SK-N-SH (cell line): Measurements from ENCODE around the gene UBQLN3. TPM values are rescaled to one million over a fixed set of nuclear protein-coding genes. Genes with fewer than 3 reads are reported as not detected.

Experiments used
- CTCF ChIA-PET: fragments of 300-600, 350-600 bp; formaldehyde crosslinking; extraction: SDS; loops from one replicate; lab custom pipeline; 2021; lab: Yijun Ruan, JAX
- POLR2A ChIA-PET: fragments of 350-600 bp; sonication (Branson Sonifier 250); formaldehyde crosslinking; extraction: SDS; loops from one replicate; lab custom pipeline; 2020; ENCODE audit warnings: antibody characterized with exemption, inconsistent platforms; lab: Yijun Ruan, JAX
- DNase-seq: peaks from one replicate; pipeline ENCODE4 v3.0.0; 2012
- H2AFZ ChIP-seq: fragments of 200-600 bp; sonication (generic); 2 replicates; pipeline ENCODE4 v1.8.1; 2016; ENCODE audit warnings: antibody characterized with exemption, mild to moderate bottlenecking, low read depth
- H3F3A ChIP-seq: fragments of 200-600 bp; sonication (generic); replicated peaks from 2 replicates; pipeline ENCODE3; 2016; ENCODE audit warnings: antibody characterized with exemption, mild to moderate bottlenecking; ENCODE audit not compliant: insufficient read depth
- H3K27ac ChIP-seq, 2 experiments: fragments of 200-500 bp in 1 of 2; fragments of 200-600 bp in 1 of 2; sonication (Bioruptor generic) in 1 of 2; sonication (generic), shearing (Covaris generic) in 1 of 2; 2 replicates each; pipeline versions ENCODE4 v1.5.1 to v1.6.1; 2014 to 2016; ENCODE audit warnings: low read depth in 2 of 2, inconsistent platforms in 1 of 2, low read length in 1 of 2, mild to moderate bottlenecking in 1 of 2, mixed read lengths in 1 of 2
- H3K27me3 ChIP-seq: fragments of 200-600 bp; sonication (generic), shearing (Covaris generic); 2 replicates; pipeline ENCODE4 v1.6.1; 2016; ENCODE audit warnings: mixed run types; ENCODE audit not compliant: insufficient read depth
- H3K36me3 ChIP-seq, 2 experiments: fragments of 200-500 bp in 1 of 2; fragments of 200-600 bp in 1 of 2; sonication (Bioruptor generic) in 1 of 2; sonication (generic) in 1 of 2; replicated peaks in 1 of 2; 2 replicates each; pipeline versions ENCODE3 to v1.5.1; 2014 to 2016; ENCODE audit warnings: low read length in 1 of 2, mild to moderate bottlenecking in 1 of 2; ENCODE audit not compliant: insufficient read depth in 2 of 2, control insufficient read depth in 1 of 2
- H3K4me1 ChIP-seq, 2 experiments: fragments of 200-500 bp in 1 of 2; fragments of 200-600 bp in 1 of 2; sonication (Bioruptor generic) in 1 of 2; sonication (generic), shearing (Covaris generic) in 1 of 2; 2 replicates each; pipeline versions ENCODE4 v1.5.1 to v1.6.1; 2014 to 2016; ENCODE audit warnings: low read depth in 1 of 2, low read length in 1 of 2, mixed run types in 1 of 2; ENCODE audit not compliant: insufficient read depth in 2 of 2, control insufficient read depth in 1 of 2
- H3K4me2 ChIP-seq: fragments of 200-600 bp; sonication (generic), shearing (Covaris generic); 2 replicates; pipeline ENCODE4 v1.6.1; 2017; ENCODE audit warnings: mixed run types
- H3K4me3 ChIP-seq, 2 experiments: fragments of 200-500 bp in 1 of 2; fragments of 200-600 bp in 1 of 2; sonication (Bioruptor generic) in 1 of 2; sonication (generic), shearing (Covaris generic) in 1 of 2; 2 replicates each; pipeline versions ENCODE4 v1.5.1 to v1.8.1; 2014 to 2016; ENCODE audit warnings: low read depth in 2 of 2, inconsistent platforms in 1 of 2, low read length in 1 of 2, mild to moderate bottlenecking in 1 of 2, mixed read lengths in 1 of 2, moderate library complexity in 1 of 2
- H3K79me2 ChIP-seq: fragments of 200-600 bp; sonication (generic); 2 replicates; pipeline ENCODE4 v1.8.1; 2017; ENCODE audit warnings: mild to moderate bottlenecking; ENCODE audit not compliant: insufficient read depth
- H3K9ac ChIP-seq: fragments of 200-600 bp; sonication (generic); 2 replicates; pipeline ENCODE4 v1.6.1; 2017; ENCODE audit warnings: mixed run types
- H3K9me2 ChIP-seq: fragments of 200-600 bp; sonication (generic); 2 replicates; pipeline ENCODE4 v1.6.1; 2017; ENCODE audit warnings: mixed run types
- H3K9me3 ChIP-seq: fragments of 200-600 bp; sonication (generic); 2 replicates; pipeline ENCODE4 v1.6.1; 2017; ENCODE audit warnings: mixed run types, mild to moderate bottlenecking, moderate library complexity
- H4K20me1 ChIP-seq: fragments of 200-600 bp; sonication (generic); 2 replicates; pipeline ENCODE4 v1.6.1; 2017; ENCODE audit warnings: mild to moderate bottlenecking, mixed run types; ENCODE audit not compliant: insufficient read depth
- CTCF ChIP-seq: fragments of 200-600 bp; sonication (generic); IDR thresholded peaks from 2 replicates; pipeline ENCODE4 v1.6.1; 2017; ENCODE audit warnings: antibody characterized with exemption, mild to moderate bottlenecking, moderate library complexity
- ELF1 ChIP-seq: IDR thresholded peaks from 2 replicates; pipeline ENCODE4 v1.4.0; 2012
- EZH2phosphoT487 ChIP-seq: fragments of 200-600 bp; sonication (generic); IDR thresholded peaks from 2 replicates; pipeline ENCODE4 v1.6.1; 2017; ENCODE audit warnings: low read depth, mixed run types, mild to moderate bottlenecking, antibody characterized with exemption, moderate library complexity, borderline replicate concordance
- FOSL2 ChIP-seq: IDR thresholded peaks from 2 replicates; pipeline ENCODE4 v1.4.0; 2012; ENCODE audit warnings: low read depth, mild to moderate bottlenecking, moderate library complexity, borderline replicate concordance
- FOXJ3 ChIP-seq: sonication (generic); formaldehyde crosslinking; IDR thresholded peaks from 2 replicates; pipeline ENCODE4 v1.5.1; 2020; ENCODE audit warnings: mild to moderate bottlenecking, missing genetic modification reagents
- GABPA ChIP-seq: IDR thresholded peaks from 2 replicates; pipeline ENCODE4 v1.4.0; 2012; ENCODE audit warnings: low read depth, mild to moderate bottlenecking
- IRF3 ChIP-seq: fragments of 150-350 bp; IDR thresholded peaks from 2 replicates; pipeline ENCODE4 v1.6.1; 2016; ENCODE audit warnings: mild to moderate bottlenecking, low read depth, low read length
- MEF2A ChIP-seq: IDR thresholded peaks from 2 replicates; pipeline ENCODE4 v1.4.0; 2012; ENCODE audit warnings: low read depth, borderline replicate concordance
- MXI1 ChIP-seq: IDR thresholded peaks from 2 replicates; pipeline ENCODE4 v1.6.1; 2012; ENCODE audit warnings: mild to moderate bottlenecking, low read depth, low read length, improper control_type of control experiment
- NFIC ChIP-seq: IDR thresholded peaks from 2 replicates; pipeline ENCODE4 v1.4.0; 2012; ENCODE audit warnings: borderline replicate concordance
- NRF1 ChIP-seq: IDR thresholded peaks from 2 replicates; pipeline ENCODE4 v1.6.1; 2012; ENCODE audit warnings: low read depth, mild to moderate bottlenecking, low read length
- PBX3 ChIP-seq: IDR thresholded peaks from 2 replicates; pipeline ENCODE4; 2012
- RXRA ChIP-seq: IDR thresholded peaks from 2 replicates; pipeline ENCODE4 v1.4.0; 2012; ENCODE audit warnings: low read depth, mild to moderate bottlenecking, borderline replicate concordance
- TAF1 ChIP-seq: IDR thresholded peaks from 2 replicates; pipeline ENCODE4 v1.6.1; 2012; ENCODE audit warnings: low read depth, mild to moderate bottlenecking, low read length, moderate library complexity, borderline replicate concordance
- TCF12 ChIP-seq: IDR thresholded peaks from 2 replicates; pipeline ENCODE4 v1.4.0; 2012
- TEAD4 ChIP-seq: IDR thresholded peaks from 2 replicates; pipeline ENCODE4 v1.4.0; 2012; ENCODE audit warnings: mild to moderate bottlenecking, borderline replicate concordance; ENCODE audit not compliant: insufficient read depth
- USF1 ChIP-seq: IDR thresholded peaks from 2 replicates; pipeline ENCODE4 v1.4.0; 2012; ENCODE audit warnings: low read depth, borderline replicate concordance
- USF2 ChIP-seq: fragments of 150-350 bp; IDR thresholded peaks from 2 replicates; pipeline ENCODE4 v1.6.1; 2017; ENCODE audit warnings: antibody characterized with exemption, low read length, low read depth, borderline replicate concordance
- ZBTB33 ChIP-seq: IDR thresholded peaks from 2 replicates; pipeline ENCODE4 v1.4.0; 2012; ENCODE audit warnings: low read depth, borderline replicate concordance
- WGBS: methylation state at CpG from one replicate; pipeline ENCODE4 v1.1.6; 2017; ENCODE audit warnings: low lambda C conversion rate; 5-methylcytosine and 5-hydroxymethylcytosine counted together
- polyA plus RNA-seq, 3 experiments: library from polyadenylated mRNA; depleted of rRNA; stranded (reverse); fragments of >200 nt; gene quantifications; 2 replicates each; pipeline ENCODE4 v1.2.3, GENCODE V29; 2012

UBQLN3 gene
- polyA plus RNA-seq, 1 of the 3 experiments (the other 2 are of a cell fraction) = not detected

- Histone ChIP-seq H3K9me2 (no peaks in the 10 kb centered on the region), H2AFZ (no peak overlapping the region), H3K79me2 (no peaks in the 10 kb centered on the region), H4K20me1 (no peaks in the 10 kb centered on the region), H3K27me3 (no peaks in the 10 kb centered on the region), H3K36me3 (no peaks in the 10 kb centered on the region), H3K4me3 (no peak overlapping the region), H3F3A (no peaks in the 10 kb centered on the region), H3K4me2 (no peak overlapping the region), H3K27ac (no peak overlapping the region), H3K9ac (no peak overlapping the region), H3K9me3 (no peaks in the 10 kb centered on the region), H3K4me1 (no peaks in the 10 kb centered on the region; a peak in 1 of 4 replicates)
- no peak for TF ChIP-seq FOXJ3 (CRISPR knock-in tag)
- no peak for TF ChIP-seq NFIC
- no peak for TF ChIP-seq IRF3
- no peak for TF ChIP-seq CTCF
- no peak for TF ChIP-seq MEF2A
- TF ChIP-seq USF2 = no peak
- no peak for TF ChIP-seq GABPA
- TF ChIP-seq NRF1 = no peak
- TF ChIP-seq RXRA = no peak
- TF ChIP-seq PBX3 = no peak
- no peak for TF ChIP-seq TEAD4
- TF ChIP-seq ELF1 = no peak
- no peak for TF ChIP-seq TAF1
- TF ChIP-seq FOSL2 = no peak
- TF ChIP-seq ZBTB33 = no peak
- no peak for TF ChIP-seq TCF12
- no peak for TF ChIP-seq EZH2phosphoT487
- no peak for TF ChIP-seq MXI1
- TF ChIP-seq USF1 = no peak
- WGBS = 0% methylated on average over 2 of the region's 2 CpGs
- DNase-seq = no peak
- ChIA-PET POLR2A (no interaction called here), CTCF (no interaction called here)
These were observed 5.3 kb downstream of the UBQLN3 start for GRCh38 chr11:5504403-5504921.
